GM21717 (cell line): ENCODE measurements around the gene PPP2R2B.
"Not testable (repeated sequence)": the region's sequence is repeated elsewhere in the genome, so short reads cannot be mapped to it uniquely, and the experiment has no call there.

Source experiments
- ATAC-seq: cut with Tn5 transposase; IDR thresholded peaks from one replicate; pipeline ENCODE4 v1.9.1; 2021; ENCODE audit warnings: mild to moderate bottlenecking, moderate library complexity; ENCODE audit not compliant: unreplicated experiment

PPP2R2B gene

DNA sequence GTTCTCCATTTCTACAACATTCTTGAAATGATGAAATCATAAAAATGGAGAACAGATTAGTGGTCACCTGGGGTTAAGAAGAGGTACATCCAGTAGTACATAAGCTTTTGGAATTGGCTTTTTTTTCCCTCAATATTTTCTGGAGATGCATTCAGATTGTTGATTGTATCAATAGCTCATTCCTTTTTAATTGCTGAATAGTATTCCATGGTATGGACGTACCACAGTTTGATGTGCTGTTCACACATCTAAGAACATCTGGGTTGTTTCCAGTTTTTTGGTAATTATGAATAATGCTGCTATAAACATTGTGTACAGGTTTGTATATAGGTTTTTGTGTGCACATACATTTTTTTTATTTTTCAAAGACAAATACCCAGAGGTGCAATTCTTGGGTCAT, 130.0 kb downstream of the PPP2R2B start:
- ATAC-seq: no peak

DNA sequence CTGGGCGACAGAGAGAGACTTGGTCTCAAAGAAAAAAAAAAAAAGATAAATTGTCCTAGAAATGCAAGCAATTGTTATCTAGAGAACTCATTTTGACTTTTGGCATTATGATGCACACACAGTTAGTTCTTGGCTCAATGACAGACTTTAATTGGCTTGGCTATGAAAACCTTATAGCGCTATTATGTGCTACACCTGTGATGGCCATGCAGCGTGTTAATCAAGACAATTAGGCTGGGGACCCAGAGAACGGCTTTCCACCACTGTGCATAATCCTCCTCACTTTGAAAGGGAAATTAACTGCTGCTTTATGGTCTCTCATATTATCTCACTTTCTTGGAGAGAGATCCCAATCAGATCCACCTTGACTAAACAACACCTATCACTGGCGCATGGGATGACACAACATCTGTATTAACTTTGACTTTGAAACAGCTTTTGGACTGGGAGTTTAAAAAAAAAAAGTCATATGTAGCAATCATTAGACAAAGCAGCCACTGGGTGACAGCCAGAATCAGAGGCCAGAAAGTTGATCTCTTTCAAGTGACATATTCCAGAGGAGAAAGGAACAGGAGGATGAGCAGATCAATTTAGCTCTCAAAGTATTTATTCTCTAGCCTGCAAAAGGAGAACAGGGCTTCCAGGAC, 132.5 kb downstream of the PPP2R2B start:
- ATAC-seq: no peak

DNA sequence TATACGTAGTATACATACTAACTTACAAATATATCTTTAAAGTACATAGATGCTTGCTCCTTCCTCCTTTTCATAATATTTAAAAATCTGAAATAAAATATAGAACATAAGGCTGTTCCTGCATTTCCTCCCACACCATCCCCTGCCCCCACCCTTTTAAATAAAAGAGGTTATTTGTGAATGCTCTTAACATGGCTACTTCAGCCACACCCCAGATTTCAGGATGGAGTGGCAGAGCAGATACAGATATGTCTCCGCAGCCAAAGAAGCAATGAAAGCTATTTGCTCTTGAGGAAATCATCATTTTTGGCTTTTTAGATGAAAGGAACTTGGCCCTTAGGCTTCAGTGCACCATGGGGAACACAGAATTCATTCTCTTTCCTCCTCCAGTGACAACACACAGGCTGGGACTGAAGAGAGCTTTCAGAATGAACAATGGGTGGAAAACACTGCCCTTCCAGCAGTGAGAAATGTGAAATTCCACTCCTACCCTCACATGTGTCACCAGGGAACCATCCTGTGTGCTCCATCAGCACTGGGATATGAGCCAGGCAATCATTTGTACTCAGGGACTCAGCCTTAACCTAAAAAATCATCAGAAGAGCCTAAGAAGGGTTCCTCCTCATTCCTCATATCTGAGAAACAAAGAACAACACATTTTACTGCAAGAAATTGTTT, 134.3 kb downstream of the PPP2R2B start:
- ATAC-seq: no peak

DNA sequence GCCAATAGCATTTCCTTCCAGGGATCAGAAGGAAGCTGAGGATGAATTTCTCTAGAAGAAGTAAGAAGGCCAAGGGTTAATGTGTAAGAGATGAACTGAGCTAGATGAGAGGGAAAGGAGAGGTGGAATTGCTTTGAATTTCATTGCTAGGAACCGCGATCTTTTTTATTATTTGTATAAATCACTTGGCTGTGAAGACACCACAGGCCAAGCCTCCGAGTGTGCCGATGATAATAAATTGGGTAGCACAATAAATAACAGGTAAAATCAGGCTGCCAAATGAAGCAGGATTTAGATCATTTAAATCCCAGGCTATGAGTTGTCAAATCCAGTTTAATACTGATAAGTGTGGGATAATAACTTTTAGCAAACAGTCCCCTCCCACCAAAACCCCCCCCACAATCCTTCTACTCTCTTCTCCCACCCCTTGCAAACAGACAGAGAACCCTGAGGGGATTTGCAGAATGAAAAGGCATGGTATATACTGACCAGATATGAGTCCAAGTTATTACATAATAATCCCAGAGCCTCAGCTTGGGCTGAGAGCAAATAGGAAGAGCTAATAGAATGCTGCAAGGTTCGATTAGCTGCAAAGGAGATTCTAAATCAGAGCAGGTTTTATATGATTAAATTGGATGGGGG, 143.5 kb downstream of the PPP2R2B start:
- ATAC-seq: no peak

DNA sequence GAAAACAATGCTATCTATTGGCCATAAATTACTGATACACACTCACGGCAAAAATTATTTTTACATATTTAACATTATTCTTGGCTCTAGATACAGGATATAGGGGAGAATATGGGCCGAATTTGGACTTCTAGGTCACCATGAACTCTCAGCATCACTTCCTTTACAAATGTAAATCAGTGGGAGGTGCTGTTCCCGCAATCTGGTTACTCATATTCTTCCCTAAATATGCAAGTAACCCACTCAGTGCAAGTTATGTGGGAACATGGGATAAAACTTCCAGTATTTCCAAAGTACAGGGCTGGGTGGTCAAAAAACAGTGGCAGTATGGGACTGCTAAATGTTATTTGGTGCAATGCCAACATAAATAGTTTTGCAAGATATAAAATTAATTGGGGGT, 145.6 kb downstream of the PPP2R2B start:
- no peak for ATAC-seq

DNA sequence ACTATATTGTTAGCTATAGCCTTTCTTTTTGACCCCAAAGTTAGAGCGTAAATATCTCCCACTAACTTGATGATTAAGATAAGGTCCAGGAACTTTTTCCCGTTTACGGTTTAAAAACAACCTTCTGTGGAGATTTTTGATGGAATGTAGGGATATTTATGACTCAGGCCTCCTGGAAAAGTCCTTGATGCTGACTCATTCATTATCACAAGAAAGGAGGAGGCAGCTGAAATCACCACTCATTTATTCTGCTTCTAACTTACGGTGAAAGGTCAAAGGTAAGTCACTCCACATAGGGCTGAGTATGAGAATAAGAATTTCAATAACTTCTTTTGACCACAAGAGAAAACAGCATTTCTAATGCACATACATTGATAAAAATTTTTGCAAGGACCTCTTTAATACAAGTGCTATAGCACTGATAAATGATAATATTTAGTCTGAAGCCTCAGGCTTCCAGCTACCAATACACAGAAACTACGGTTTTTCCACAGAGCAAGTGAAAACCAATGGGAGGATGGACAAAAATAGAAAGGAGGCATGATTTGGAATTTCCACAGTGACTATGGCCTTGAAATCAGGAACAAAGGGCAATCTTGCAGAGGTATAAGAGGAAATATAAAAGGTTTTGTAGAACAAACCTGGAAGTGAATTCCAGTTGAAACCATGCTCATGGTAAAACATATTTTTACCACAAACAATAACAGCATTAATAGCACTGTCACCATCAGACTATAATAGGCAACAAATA, 146.5 kb downstream of the PPP2R2B start:
- ATAC-seq: no peak

DNA sequence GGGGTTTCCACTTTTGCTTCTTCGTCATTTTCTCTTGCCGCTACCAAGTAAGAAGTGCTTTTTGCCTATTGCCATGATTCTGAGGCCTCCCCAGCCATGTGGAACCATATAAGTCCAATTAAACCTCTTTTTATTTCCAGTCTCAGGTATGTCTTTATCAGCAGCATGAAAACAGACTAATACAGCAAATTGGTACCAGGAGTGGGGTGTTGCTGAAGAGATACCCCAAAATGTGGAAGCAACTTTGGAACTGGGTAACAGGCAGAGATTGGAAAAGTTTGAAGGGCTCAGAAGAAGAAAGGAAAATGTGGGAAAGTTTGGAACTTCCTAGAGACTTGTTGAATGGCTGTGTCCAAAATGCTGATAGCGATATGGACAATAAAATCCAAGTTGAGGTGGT, 149.8 kb downstream of the PPP2R2B start:
- ATAC-seq: not testable (repeated sequence)

DNA sequence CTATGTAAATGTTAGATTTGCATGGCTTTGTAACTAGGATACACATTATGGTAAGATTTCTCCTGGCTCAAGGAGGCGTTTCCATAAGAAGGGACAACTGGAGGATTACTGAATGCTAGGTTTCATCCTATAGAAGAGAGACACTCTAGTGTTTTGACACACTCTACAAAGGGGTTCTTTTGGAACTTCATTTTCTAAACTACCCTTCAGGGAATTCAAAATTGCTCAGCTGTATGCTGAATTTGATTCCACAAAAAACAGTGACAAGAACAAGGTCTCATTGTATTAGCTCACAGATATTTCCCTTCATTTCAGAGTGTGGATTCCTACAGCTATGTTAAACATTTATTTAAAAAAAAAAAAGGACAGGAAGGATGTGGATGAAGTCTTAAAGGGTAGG, 151.7 kb downstream of the PPP2R2B start:
- ATAC-seq: no peak

DNA sequence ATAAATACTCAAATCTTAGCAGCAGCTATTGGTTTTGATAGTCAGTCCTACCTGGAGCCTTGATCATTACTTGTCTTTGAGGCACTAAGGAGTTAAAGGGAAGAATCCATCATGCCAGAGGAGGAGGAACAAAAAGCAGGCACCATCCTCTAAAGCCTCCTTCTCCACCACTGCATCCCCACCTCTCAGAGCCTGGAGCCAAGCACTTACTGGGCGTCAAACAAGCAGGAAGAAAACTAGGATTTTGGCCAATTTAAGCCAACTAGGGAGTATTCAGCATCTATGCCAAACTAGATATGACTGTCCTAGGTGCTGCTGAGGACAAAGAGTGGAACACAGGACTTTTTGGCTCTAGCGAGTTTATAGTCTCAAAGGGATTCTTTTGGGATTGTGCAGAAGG, 152.5 kb downstream of the PPP2R2B start:
- no peak for ATAC-seq

DNA sequence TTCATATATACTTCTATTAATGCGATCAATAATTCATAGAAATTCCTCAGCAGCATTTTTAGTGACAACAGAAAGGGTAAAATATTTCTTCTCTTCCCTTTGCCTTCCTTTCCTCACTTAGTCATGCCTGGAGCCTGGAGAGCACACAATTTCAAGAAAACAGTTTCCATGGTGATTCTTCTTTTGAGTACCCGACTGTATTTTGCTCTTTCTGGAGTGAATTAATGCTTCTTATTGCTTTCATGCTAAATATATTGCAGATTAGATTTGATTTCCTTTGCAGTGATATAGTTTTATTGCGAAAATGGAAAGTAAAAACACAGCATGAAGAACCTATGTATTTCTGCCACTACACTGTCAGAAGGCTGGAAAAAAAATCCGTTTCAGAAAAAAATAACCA, 153.5 kb downstream of the PPP2R2B start:
- no peak for ATAC-seq

DNA sequence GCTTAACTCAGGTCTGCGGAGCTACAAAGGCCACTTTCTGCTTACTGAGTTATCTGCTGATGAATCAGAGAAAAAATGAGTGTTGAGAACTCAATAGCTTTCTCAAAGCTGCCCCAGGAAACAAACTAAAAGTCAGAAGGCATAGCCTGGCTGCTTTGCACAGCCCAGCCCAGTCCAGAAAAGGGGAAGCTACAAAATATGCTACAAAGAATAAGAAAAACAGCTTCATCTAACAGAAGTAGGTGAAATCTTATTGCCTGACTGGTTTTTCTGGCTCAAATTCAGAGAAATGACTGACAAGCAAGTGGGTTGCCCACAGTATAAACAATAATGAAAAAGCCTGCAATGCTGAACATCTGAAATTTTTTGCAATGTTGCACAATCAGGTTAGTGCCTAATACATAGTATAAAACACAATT, 156.2 kb downstream of the PPP2R2B start:
- ATAC-seq: no peak

DNA sequence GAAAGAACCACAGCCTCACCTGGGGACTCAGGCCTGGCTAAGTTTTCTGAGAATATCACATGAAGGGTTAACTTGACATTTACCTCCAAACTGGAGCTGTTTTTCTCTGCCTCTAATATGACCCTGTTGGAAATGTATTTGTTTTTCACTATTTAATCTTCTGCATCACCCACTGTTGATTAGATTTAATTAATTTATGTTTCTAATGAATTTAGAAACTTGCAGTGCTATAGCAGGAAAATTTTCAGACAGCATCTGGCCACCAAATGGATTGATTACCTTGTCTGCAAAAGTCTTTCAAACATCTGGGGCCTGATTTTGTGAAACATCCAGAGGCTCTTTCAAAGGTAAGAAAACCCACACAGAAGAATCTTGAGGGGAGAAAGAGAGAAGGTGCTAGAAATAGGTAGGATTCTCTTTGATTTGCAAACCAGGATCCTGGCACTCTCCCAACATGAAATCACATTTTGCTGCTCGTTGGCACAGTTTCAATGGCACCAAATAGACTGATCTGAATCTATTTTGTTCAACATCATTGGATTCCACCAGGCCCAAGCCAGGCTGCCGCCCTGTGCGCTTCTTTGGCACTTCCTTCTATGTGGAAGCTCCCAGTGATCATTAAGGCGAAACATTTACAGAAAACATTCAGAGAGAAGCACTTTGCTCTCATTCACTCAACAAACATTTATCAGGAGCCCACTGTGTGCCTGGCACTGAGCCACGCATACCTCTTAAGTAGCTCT, 157.3 kb downstream of the PPP2R2B start:
- no peak for ATAC-seq

DNA sequence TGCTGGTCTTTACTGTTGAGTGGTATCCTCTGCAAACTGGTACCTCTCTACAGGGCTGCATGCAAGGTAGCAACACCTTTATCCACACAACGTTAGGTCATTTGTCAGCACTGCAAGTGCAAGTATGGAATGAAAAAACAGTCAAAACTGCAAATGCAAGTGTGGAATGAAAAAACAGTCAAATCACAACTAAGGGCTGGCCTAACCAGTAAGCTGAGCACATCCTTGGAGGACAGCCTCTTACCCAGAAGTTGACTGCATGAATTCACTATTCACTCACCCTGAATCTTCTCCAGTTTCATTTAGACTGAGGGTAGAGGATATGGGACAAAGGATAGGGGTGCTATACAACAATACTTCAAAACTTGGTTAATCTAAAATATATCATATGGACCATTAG, 158.4 kb downstream of the PPP2R2B start:
- ATAC-seq: no peak

DNA sequence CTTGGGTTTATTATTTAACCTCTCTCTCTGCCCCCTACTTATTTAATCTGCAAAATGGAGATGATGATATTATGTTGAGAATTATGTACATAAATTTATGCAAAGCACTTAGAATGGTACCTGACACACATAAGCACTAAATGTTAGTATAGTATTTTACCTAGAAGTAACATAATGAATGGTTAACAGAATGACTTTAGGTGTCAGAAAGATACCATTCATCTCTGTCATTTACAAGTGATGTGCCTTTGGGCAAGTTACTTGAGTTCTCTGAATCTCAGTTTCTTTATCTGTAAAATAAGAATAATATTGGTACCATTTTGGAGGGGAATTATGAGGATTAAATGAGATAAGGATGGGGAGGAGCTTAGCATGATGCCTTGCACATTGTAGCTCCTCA, 159.4 kb downstream of the PPP2R2B start:
- no peak for ATAC-seq

DNA sequence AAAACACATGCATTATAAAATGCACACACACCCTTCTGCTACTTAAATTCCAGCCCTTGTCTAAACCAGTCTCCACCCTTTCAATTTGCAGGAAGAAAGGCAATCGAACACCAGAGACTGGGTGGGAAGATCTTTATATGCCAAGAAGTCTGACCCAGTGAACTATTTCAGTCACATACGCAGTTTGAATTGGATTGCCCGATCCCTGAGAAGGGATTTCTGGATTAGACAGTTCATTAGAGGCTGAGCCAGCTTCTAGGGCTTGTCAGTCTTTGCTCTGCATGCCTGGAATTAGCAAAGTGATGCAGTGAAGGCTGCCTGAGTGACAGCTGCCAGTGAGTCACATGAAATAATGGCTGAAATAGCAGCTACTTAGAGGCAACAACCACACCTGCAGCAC, 159.9 kb downstream of the PPP2R2B start:
- no peak for ATAC-seq

DNA sequence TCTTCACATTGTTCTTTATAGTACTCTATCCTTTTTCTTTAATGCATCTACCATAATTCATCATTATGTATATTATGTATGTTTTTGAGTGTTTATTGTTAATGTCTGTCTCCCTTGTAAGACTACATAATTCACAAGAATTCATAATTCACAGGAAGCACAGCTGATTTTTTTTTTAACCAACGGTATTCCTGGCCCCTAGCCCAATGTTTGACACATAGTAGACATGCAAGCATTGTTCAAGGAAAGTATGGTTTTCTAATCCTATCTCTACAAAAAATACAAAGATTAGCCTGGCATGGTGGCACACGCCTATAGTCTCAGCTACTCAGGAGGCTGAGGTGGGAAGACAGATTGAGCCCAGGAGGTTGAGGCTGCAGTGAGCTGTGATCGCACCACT, 160.6 kb downstream of the PPP2R2B start:
- ATAC-seq: no peak

DNA sequence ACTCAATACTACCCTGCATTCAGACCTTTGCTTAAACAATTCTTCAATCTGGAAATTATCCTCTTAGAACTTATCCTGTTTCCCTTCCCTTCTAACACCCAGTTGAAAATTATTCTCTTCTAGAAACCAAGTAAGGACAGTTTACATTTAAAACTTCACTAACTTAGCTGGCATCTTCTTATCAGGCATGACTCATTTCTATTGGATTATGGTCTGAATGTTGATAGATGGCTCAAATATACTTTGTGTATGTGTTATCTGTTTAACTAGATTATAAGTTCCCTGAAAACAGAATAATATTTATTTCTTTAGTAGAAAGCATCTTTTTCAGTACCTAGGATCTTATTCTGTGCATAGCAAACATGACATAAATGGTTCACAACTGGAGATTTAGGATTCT, 161.9 kb downstream of the PPP2R2B start:
- no peak for ATAC-seq

DNA sequence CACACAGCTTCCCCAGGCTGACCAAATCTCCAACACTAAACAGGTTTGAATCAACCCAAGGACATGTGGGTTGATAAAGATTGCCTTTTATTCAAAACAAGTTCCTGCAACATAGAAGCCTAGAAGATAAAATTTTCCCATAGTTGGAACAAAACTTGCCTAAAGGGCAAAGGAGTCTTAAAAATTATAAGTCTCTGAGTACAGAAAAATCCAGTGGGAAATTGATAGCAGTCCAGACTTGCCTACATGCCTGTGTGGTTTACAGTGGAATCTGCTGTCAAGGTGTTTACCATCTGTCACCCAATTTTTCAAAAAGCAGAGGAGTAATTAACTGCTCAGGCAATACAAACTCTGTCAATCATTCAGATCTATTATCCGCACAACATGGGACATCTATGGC, 168.2 kb downstream of the PPP2R2B start:
- ATAC-seq: no peak

DNA sequence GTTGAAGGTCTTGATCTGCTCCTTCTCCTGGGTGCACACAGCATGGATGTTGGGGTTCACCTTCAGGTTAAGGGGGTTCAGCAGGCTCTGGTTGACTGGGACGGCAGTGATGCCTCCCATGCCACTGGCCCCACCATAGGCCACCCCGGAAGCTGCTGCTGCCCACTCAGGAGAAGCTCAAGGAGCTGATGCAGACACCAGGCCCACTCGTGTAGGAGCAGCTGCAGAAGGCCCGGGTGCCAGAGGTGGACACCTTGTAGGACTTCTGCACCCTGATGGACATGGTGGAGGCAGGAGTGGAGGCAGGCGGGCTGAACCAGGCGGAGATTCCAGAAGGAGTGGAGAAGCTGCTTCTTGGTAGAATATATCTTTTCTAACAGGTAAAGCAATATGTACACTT, 171.2 kb downstream of the PPP2R2B start:
- ATAC-seq: no peak

DNA sequence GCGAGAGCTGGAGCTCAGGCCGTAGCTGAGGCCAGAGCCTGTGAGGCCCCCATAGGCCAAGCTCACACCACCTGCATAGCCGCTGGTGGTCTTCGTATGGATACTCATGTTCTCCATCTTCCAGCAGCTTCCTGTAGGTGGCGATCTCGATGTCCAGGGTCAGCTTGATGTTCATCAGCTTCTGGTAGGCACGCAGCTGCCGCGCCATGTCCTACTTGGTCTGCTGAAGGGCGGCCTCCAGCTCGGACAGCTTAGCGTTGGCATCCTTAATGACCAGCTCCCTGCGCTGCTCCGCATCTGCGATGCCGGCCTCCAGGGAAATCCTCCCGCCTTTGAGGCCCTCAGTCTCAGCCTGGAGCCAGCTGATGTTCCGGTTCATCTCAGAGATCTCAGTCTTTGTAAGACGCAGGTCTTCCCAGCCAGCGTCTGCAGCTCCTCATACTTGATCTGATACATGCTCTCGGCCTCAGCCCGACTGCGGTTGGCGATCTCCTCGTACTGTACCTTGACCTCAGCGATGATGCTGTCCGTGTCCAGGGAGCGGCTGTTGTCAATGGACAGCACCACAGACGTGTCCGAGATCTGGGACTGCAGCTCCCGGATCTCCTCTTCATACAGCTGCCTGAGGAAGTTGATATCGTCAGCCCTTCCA, 172.1 kb downstream of the PPP2R2B start:
- no peak for ATAC-seq
